Nephron (organoid): ENCODE data around the gene CHD3.

Experiments used
- H3K27ac Mint-ChIP-seq, 3 experiments: 2 replicates each; pipeline ENCODE4 v1.8.0; 2020; ENCODE audit warnings: mixed read lengths in 3 of 3, mild to moderate bottlenecking in 2 of 3, moderate library complexity in 1 of 3
- H3K27me3 Mint-ChIP-seq: 2 replicates; pipeline ENCODE4 v1.8.0; 2021; ENCODE audit warnings: low read depth, mild to moderate bottlenecking, moderate library complexity, mixed read lengths
- H3K36me3 Mint-ChIP-seq: 2 replicates; pipeline ENCODE4 v1.8.0; 2020; ENCODE audit warnings: low read depth, mixed read lengths
- H3K4me1 Mint-ChIP-seq: 2 replicates; pipeline ENCODE4 v1.8.0; 2020; ENCODE audit warnings: mixed read lengths
- H3K4me3 Mint-ChIP-seq, 3 experiments: 2 replicates each; pipeline ENCODE4 v1.8.0; 2020; ENCODE audit warnings: mild to moderate bottlenecking in 3 of 3, mixed read lengths in 3 of 3, moderate library complexity in 2 of 3
- H3K9me3 Mint-ChIP-seq: 2 replicates; pipeline ENCODE4 v1.8.0; 2020; ENCODE audit warnings: mixed read lengths
- CTCF ChIP-seq, 3 experiments: fragments of 200-600 bp; sonication (generic); IDR thresholded peaks; one replicate each; pipeline ENCODE4 v1.5.0; 2021; ENCODE audit warnings: antibody characterized with exemption in 3 of 3; ENCODE audit not compliant: unreplicated experiment in 3 of 3

CHD3 gene

GRCh38 chr17:7888184-7888920 lies at the start of gene CHD3:
CHD3 (plus strand) TSS chr17:7888789; CDS start chr17:7889001, 212 bp downstream.
- TF ChIP-seq CTCF (IDR thresholded peaks at IDR 0.05; ENCODE audit: unreplicated experiment in 3 of 3), result no peak
- peaks cover 33% of the 10 kb centered on the region for H3K36me3 Mint-ChIP-seq
- H3K4me3 Mint-ChIP-seq, result no peak within 1 kb of the TSS
- no peaks in the 10 kb centered on the region for H3K9me3 Mint-ChIP-seq
- H3K27me3 Mint-ChIP-seq, result no peaks in the 10 kb centered on the region
- H3K27ac Mint-ChIP-seq, result no peak within 1 kb of the TSS
- peaks cover 12% of the 10 kb centered on the region for H3K4me1 Mint-ChIP-seq

GRCh38 chr17:7839190-7839875 lies 49.3 kb upstream of the CHD3 start:
- Mint-ChIP-seq H3K27me3 (no peaks in the 10 kb centered on the region), H3K4me3 (peak overlapping the region; percentile 94 to 97 (median 96)), H3K9me3 (no peaks in the 10 kb centered on the region)

GRCh38 chr17:7839876-7840261 lies 48.7 kb upstream of the CHD3 start:
- no peak for TF ChIP-seq CTCF (IDR thresholded peaks at IDR 0.05; ENCODE audit: unreplicated experiment in 3 of 3)
- peaks cover 50% of the 10 kb centered on the region for H3K4me1 Mint-ChIP-seq
- H3K27me3 Mint-ChIP-seq, result no peaks in the 10 kb centered on the region
- H3K36me3 Mint-ChIP-seq, result peaks cover 10% of the 10 kb centered on the region
- no peaks in the 10 kb centered on the region for H3K9me3 Mint-ChIP-seq
- H3K4me3 Mint-ChIP-seq, result peak overlapping the region; percentile 94 to 97 (median 96)
- H3K27ac Mint-ChIP-seq, result peak overlapping the region; percentile 91 to 96 (median 95)

More at GRCh38 chr17:7839190-7839875, 49.3 kb upstream of the CHD3 start:
- H3K4me1 Mint-ChIP-seq, result peaks cover 50% of the 10 kb centered on the region
- peak overlapping the region; percentile 91 to 99 (median 96) for H3K27ac Mint-ChIP-seq
- no peak for TF ChIP-seq CTCF (IDR thresholded peaks at IDR 0.05; ENCODE audit: unreplicated experiment in 3 of 3)
- H3K36me3 Mint-ChIP-seq, result peaks cover 10% of the 10 kb centered on the region

- Mint-ChIP-seq H3K27ac (peak overlapping the region; percentile 91 to 96 (median 95)), H3K9me3 (no peaks in the 10 kb centered on the region), H3K4me1 (peaks cover 50% of the 10 kb centered on the region), H3K27me3 (no peaks in the 10 kb centered on the region), H3K4me3 (peak overlapping the region; percentile 94 to 97 (median 96)), H3K36me3 (peaks cover 10% of the 10 kb centered on the region)
- no peak for TF ChIP-seq CTCF (IDR thresholded peaks at IDR 0.05; ENCODE audit: unreplicated experiment in 3 of 3)
Observed at GRCh38 chr17:7840441-7840840, 48.1 kb upstream of the CHD3 start.

- TF ChIP-seq CTCF (IDR thresholded peaks at IDR 0.05; ENCODE audit: unreplicated experiment in 3 of 3), result no peak
- Mint-ChIP-seq H3K4me1 (peaks cover 50% of the 10 kb centered on the region), H3K36me3 (peaks cover 10% of the 10 kb centered on the region), H3K4me3 (peak overlapping the region; percentile 94 to 97 (median 96)), H3K9me3 (no peaks in the 10 kb centered on the region), H3K27me3 (no peaks in the 10 kb centered on the region), H3K27ac (peak overlapping the region; percentile 91 to 96 (median 95))
Observed at GRCh38 chr17:7840875-7841274, 47.7 kb upstream of the CHD3 start.
